OCI-LY1 (cell line): ENCODE data around the gene RPS8.
"Not testable (repeated sequence)": the region's sequence is repeated elsewhere in the genome, so short reads cannot be mapped to it uniquely, and the experiment has no call there.

Experiments
- H2AFZ ChIP-seq: fragments of 200-600 bp; sonication (generic), shearing (Covaris generic); 2 replicates; pipeline ENCODE4 v1.6.0; 2014; ENCODE audit warnings: antibody characterized with exemption, mild to moderate bottlenecking, low read length
- H3F3A ChIP-seq: fragments of 200-600 bp; sonication (generic), shearing (Covaris generic); 2 replicates; pipeline ENCODE4 v1.6.0; 2014; ENCODE audit warnings: mild to moderate bottlenecking, antibody characterized with exemption, low read length, moderate library complexity; ENCODE audit not compliant: insufficient read depth
- H3K27ac ChIP-seq: fragments of 200-600 bp; sonication (generic); 2 replicates; pipeline ENCODE4 v1.5.1; 2014; ENCODE audit warnings: low read length, mixed run types, mild to moderate bottlenecking, low read depth; ENCODE audit not compliant: poor library complexity, severe bottlenecking
- H3K27me3 ChIP-seq: fragments of 200-600 bp; sonication (generic); 2 replicates; pipeline ENCODE4 v1.6.0; 2014; ENCODE audit warnings: antibody characterized with exemption, mild to moderate bottlenecking, low read length, moderate library complexity; ENCODE audit not compliant: insufficient read depth
- H3K36me3 ChIP-seq: fragments of 200-600 bp; sonication (generic); 2 replicates; pipeline ENCODE4 v1.6.1; 2014; ENCODE audit warnings: mild to moderate bottlenecking, antibody characterized with exemption, low read length, moderate library complexity, mixed read lengths; ENCODE audit not compliant: insufficient read depth
- H3K4me1 ChIP-seq: fragments of 200-600 bp; sonication (generic); 2 replicates; pipeline ENCODE4 v1.5.1; 2014; ENCODE audit warnings: mild to moderate bottlenecking, low read length, moderate library complexity; ENCODE audit not compliant: insufficient read depth, severe bottlenecking
- H3K4me2 ChIP-seq: fragments of 200-600 bp; sonication (generic), shearing (Covaris generic); 2 replicates; pipeline ENCODE4 v1.6.1; 2014; ENCODE audit warnings: low read length
- H3K4me3 ChIP-seq: fragments of 200-600 bp; sonication (generic); 2 replicates; pipeline ENCODE4 v1.5.1; 2014; ENCODE audit warnings: low read length, low read depth, mild to moderate bottlenecking, mixed read lengths; ENCODE audit not compliant: poor library complexity, severe bottlenecking
- H3K79me2 ChIP-seq: fragments of 200-600 bp; shearing (Covaris generic); 2 replicates; pipeline ENCODE4 v1.6.1; 2016; ENCODE audit warnings: mixed run types, low read length, mixed read lengths; ENCODE audit not compliant: insufficient read depth
- H3K9ac ChIP-seq: fragments of 200-600 bp; sonication (generic), shearing (Covaris generic); 2 replicates; pipeline ENCODE4 v1.6.1; 2014; ENCODE audit warnings: mild to moderate bottlenecking, low read length, mixed read lengths
- H3K9me2 ChIP-seq: fragments of 200-600 bp; sonication (generic), shearing (Covaris generic); 2 replicates; pipeline ENCODE4 v1.6.1; 2014; ENCODE audit warnings: low read depth, mild to moderate bottlenecking, low read length, mixed read lengths
- H3K9me3 ChIP-seq: fragments of 200-600 bp; shearing (Covaris generic); 2 replicates; pipeline ENCODE4 v1.6.1; 2014; ENCODE audit warnings: low read length, mixed read lengths
- H4K20me1 ChIP-seq: fragments of 200-600 bp; sonication (generic), shearing (Covaris generic); 2 replicates; pipeline ENCODE4 v1.6.0; 2016; ENCODE audit warnings: mild to moderate bottlenecking, low read length; ENCODE audit not compliant: insufficient read depth
- CTCF ChIP-seq: fragments of 200-600 bp; sonication (generic), shearing (Covaris generic); IDR thresholded peaks from 2 replicates; pipeline ENCODE4 v1.5.1; 2017; ENCODE audit warnings: mild to moderate bottlenecking, antibody characterized with exemption, low read length, moderate library complexity, mixed read lengths
- EZH2 ChIP-seq: fragments of 200-600 bp; sonication (generic), shearing (Covaris generic); IDR thresholded peaks from 2 replicates; pipeline ENCODE4 v1.8.0; 2017; ENCODE audit warnings: borderline replicate concordance, mixed run types, mild to moderate bottlenecking, antibody characterized with exemption, low read length, moderate library complexity, mixed read lengths

RPS8 gene

GRCh38 chr1:44808063-44808937 lies 33.0 kb downstream of the RPS8 start, which contains the start of gene BTBD19:
Gene BTBD19, plus strand, starts transcription at chr1:44808523. Its CDS starts 298 bp downstream, at chr1:44808821.
- peaks cover 43% of the 10 kb centered on the region for H3K4me1 ChIP-seq
- no peak within 1 kb of the TSS for H3K4me3 ChIP-seq
- H2AFZ ChIP-seq = no peak within 1 kb of the TSS

GRCh38 chr1:44808938-44809917 lies 33.9 kb downstream of the RPS8 start:
- H3F3A ChIP-seq = no peaks in the 10 kb centered on the region
- peaks cover 48% of the 10 kb centered on the region for H3K4me1 ChIP-seq
- no peak overlapping the region for H3K4me3 ChIP-seq
- peak overlapping the region; percentile 35 for H3K9ac ChIP-seq
- peak overlapping the region; percentile 90 for H3K27ac ChIP-seq
- no peaks in the 10 kb centered on the region for H3K9me3 ChIP-seq
- H3K36me3 ChIP-seq = peaks cover 9% of the 10 kb centered on the region; the same call in 1 of the 2 replicates
- TF ChIP-seq CTCF (no peak), EZH2 (no peak)
- H2AFZ ChIP-seq = no peak overlapping the region
- H3K4me2 ChIP-seq = peak overlapping the region; percentile 27
- H3K27me3 ChIP-seq = no peaks in the 10 kb centered on the region
- no peaks in the 10 kb centered on the region for H3K9me2 ChIP-seq
- no peaks in the 10 kb centered on the region for H3K79me2 ChIP-seq
- H4K20me1 ChIP-seq = no peaks in the 10 kb centered on the region

More at GRCh38 chr1:44808063-44808937, 33.0 kb downstream of the RPS8 start, which contains the start of gene BTBD19:
- Histone ChIP-seq H3K27ac (peak within 1 kb of the TSS; percentile 90), H3F3A (no peaks in the 10 kb centered on the region), H3K4me2 (peak within 1 kb of the TSS; percentile 27), H3K9ac (peak within 1 kb of the TSS; percentile 35), H3K9me3 (no peaks in the 10 kb centered on the region), H3K9me2 (no peaks in the 10 kb centered on the region), H3K36me3 (peaks cover 11% of the 10 kb centered on the region; the same call in 1 of the 2 replicates), H3K79me2 (no peaks in the 10 kb centered on the region), H4K20me1 (no peaks in the 10 kb centered on the region), H3K27me3 (no peaks in the 10 kb centered on the region)
- TF ChIP-seq EZH2 (no peak), CTCF (no peak)

GRCh38 chr1:44810101-44810761 lies 34.9 kb downstream of the RPS8 start:
- Histone ChIP-seq H2AFZ (no peak overlapping the region), H3K9ac (peak overlapping the region; percentile 6; the same call in 1 of the 2 replicates), H3K9me3 (no peaks in the 10 kb centered on the region), H3K27me3 (no peaks in the 10 kb centered on the region), H3K27ac (peak overlapping the region; percentile 90), H3K4me3 (no peak overlapping the region), H3K36me3 (0 out of 2 replicates have a peak, but pooled peaks cover 3% of the 10 kb centered on the region), H3K9me2 (no peaks in the 10 kb centered on the region), H4K20me1 (no peaks in the 10 kb centered on the region), H3F3A (no peaks in the 10 kb centered on the region), H3K4me1 (peaks cover 55% of the 10 kb centered on the region), H3K79me2 (no peaks in the 10 kb centered on the region), H3K4me2 (peak overlapping the region; percentile 27; the same call in 1 of the 2 replicates)
- TF ChIP-seq CTCF (no peak), EZH2 (no peak)

GRCh38 chr1:44810762-44811105 lies 35.4 kb downstream of the RPS8 start:
- H3K9me2 ChIP-seq, H3K36me3 ChIP-seq, H2AFZ ChIP-seq, H3K9ac ChIP-seq, H4K20me1 ChIP-seq, H3F3A ChIP-seq, H3K27me3 ChIP-seq, H3K4me2 ChIP-seq, H3K4me3 ChIP-seq, H3K9me3 ChIP-seq, H3K79me2 ChIP-seq: not testable (repeated sequence)
- Histone ChIP-seq H3K27ac (peak overlapping the region; percentile 90), H3K4me1 (peaks cover 55% of the 10 kb centered on the region)
